SU-DHL-6 (cell line): Measurements from ENCODE around the gene WDR48.

Experiments used
- H2AFZ ChIP-seq: fragments of 200-600 bp; sonication (generic); 2 replicates; pipeline ENCODE4 v1.6.1; 2014; ENCODE audit warnings: low read depth, mild to moderate bottlenecking, moderate library complexity, mixed read lengths, antibody characterized with exemption, low read length; ENCODE audit not compliant: severe bottlenecking
- H3F3A ChIP-seq: fragments of 200-600 bp; shearing (Covaris generic); 2 replicates; pipeline ENCODE4 v1.6.0; 2016; ENCODE audit warnings: antibody characterized with exemption, mild to moderate bottlenecking; ENCODE audit not compliant: insufficient read depth
- H3K27ac ChIP-seq: fragments of 200-600 bp; sonication (generic); 2 replicates; pipeline ENCODE4 v1.5.1; 2016; ENCODE audit warnings: low read depth, mild to moderate bottlenecking, low read length, moderate library complexity, mixed read lengths
- H3K27me3 ChIP-seq: fragments of 200-600 bp; sonication (generic), shearing (Covaris generic); 2 replicates; pipeline ENCODE4 v1.6.0; 2014; ENCODE audit warnings: mild to moderate bottlenecking, low read length
- H3K36me3 ChIP-seq: fragments of 200-600 bp; sonication (generic); 2 replicates; pipeline ENCODE4 v1.6.1; 2014; ENCODE audit warnings: mild to moderate bottlenecking, low read length, mixed read lengths
- H3K4me2 ChIP-seq: fragments of 300-600, 200-600 bp; shearing (Covaris generic), sonication (generic); 2 replicates; pipeline ENCODE4 v1.6.0; 2014; ENCODE audit warnings: low read length, low read depth, mild to moderate bottlenecking; ENCODE audit not compliant: poor library complexity, severe bottlenecking
- H3K4me3 ChIP-seq: fragments of 200-600 bp; sonication (generic); 2 replicates; pipeline ENCODE4 v1.5.1; 2014; ENCODE audit warnings: antibody characterized with exemption, low read length, mild to moderate bottlenecking, mixed read lengths; ENCODE audit not compliant: insufficient read depth, poor library complexity, severe bottlenecking
- H3K79me2 ChIP-seq: fragments of 200-600 bp; sonication (generic); 2 replicates; pipeline ENCODE4 v1.6.1; 2014; ENCODE audit warnings: mild to moderate bottlenecking, low read length, moderate library complexity; ENCODE audit not compliant: insufficient read depth
- H3K9ac ChIP-seq: fragments of 200-600 bp; sonication (generic); 2 replicates; pipeline ENCODE4 v1.7.0; 2014; ENCODE audit warnings: mild to moderate bottlenecking, low read length
- H3K9me2 ChIP-seq: fragments of 200-600 bp; sonication (generic); replicated peaks from 2 replicates; pipeline ENCODE4 v1.6.1; 2014; ENCODE audit warnings: low read length; ENCODE audit not compliant: insufficient read depth
- H3K9me3 ChIP-seq: fragments of 200-600 bp; sonication (generic); 2 replicates; pipeline ENCODE4 v1.6.1; 2014; ENCODE audit warnings: low read length, mixed read lengths; ENCODE audit not compliant: insufficient read depth
- H4K20me1 ChIP-seq: fragments of 200-600 bp; sonication (generic); 2 replicates; pipeline ENCODE4 v1.6.1; 2014; ENCODE audit warnings: low read depth, mild to moderate bottlenecking, antibody characterized with exemption, low read length, moderate library complexity, mixed read lengths
- CTCF ChIP-seq: fragments of 200-600 bp; sonication (generic); IDR thresholded peaks from one replicate; pipeline ENCODE4 v1.5.1; 2017; ENCODE audit warnings: antibody characterized with exemption, mild to moderate bottlenecking, low read length, moderate library complexity; ENCODE audit not compliant: insufficient read depth, poor library complexity, severe bottlenecking
- EZH2phosphoT487 ChIP-seq: fragments of 200-600 bp; sonication (generic), shearing (Covaris generic); conservative IDR thresholded peaks from 2 replicates; pipeline ENCODE4 v1.6.1; 2018; ENCODE audit warnings: mild to moderate bottlenecking, antibody characterized with exemption, low read length, moderate library complexity, mixed read lengths

The WDR48 gene

GRCh38 chr3:39102504-39103323 is 50.9 kb downstream of the WDR48 start:
- H4K20me1 ChIP-seq: no peaks in the 10 kb centered on the region
- no peaks in the 10 kb centered on the region for H3K27me3 ChIP-seq
- H3F3A ChIP-seq: no peaks in the 10 kb centered on the region
- H3K27ac ChIP-seq: no peak overlapping the region
- H2AFZ ChIP-seq: no peak overlapping the region
- TF ChIP-seq EZH2phosphoT487 (no peak), CTCF (no peak)
- no peak overlapping the region for H3K4me2 ChIP-seq
- H3K9me3 ChIP-seq: no peaks in the 10 kb centered on the region
- H3K9me2 ChIP-seq: no peaks in the 10 kb centered on the region
- H3K4me3 ChIP-seq: no peak overlapping the region
- no peak overlapping the region for H3K9ac ChIP-seq
- H3K79me2 ChIP-seq: no peaks in the 10 kb centered on the region
- no peaks in the 10 kb centered on the region for H3K36me3 ChIP-seq

- H3K27me3 ChIP-seq: no peaks in the 10 kb centered on the region
- TF ChIP-seq CTCF: no peak
- TF ChIP-seq EZH2phosphoT487: no peak
- H3K9ac ChIP-seq: no peak overlapping the region
- peaks cover 4% of the 10 kb centered on the region; the same call in 1 of the 2 replicates for H3F3A ChIP-seq
- no peak overlapping the region for H3K4me3 ChIP-seq
- H3K4me2 ChIP-seq: no peak overlapping the region
- no peaks in the 10 kb centered on the region for H3K36me3 ChIP-seq
- no peaks in the 10 kb centered on the region for H3K79me2 ChIP-seq
- H2AFZ ChIP-seq: no peak overlapping the region
- no peak overlapping the region for H3K27ac ChIP-seq
- no peaks in the 10 kb centered on the region for H3K9me3 ChIP-seq
- no peaks in the 10 kb centered on the region for H3K9me2 ChIP-seq
- H4K20me1 ChIP-seq: no peaks in the 10 kb centered on the region
Observed at GRCh38 chr3:39103324-39103693, 51.5 kb downstream of the WDR48 start.

GRCh38 chr3:39103791-39104552 is 52.2 kb downstream of the WDR48 start:
- no peak overlapping the region for H3K4me3 ChIP-seq
- H3K4me2 ChIP-seq: no peak overlapping the region
- peaks cover 5% of the 10 kb centered on the region; the same call in 1 of the 2 replicates for H3F3A ChIP-seq
- no peak for TF ChIP-seq CTCF
- TF ChIP-seq EZH2phosphoT487: no peak
- no peaks in the 10 kb centered on the region for H3K27me3 ChIP-seq
- H3K27ac ChIP-seq: no peak overlapping the region
- H3K9me2 ChIP-seq: no peaks in the 10 kb centered on the region
- H3K36me3 ChIP-seq: no peaks in the 10 kb centered on the region
- no peaks in the 10 kb centered on the region for H3K9me3 ChIP-seq
- no peak overlapping the region for H3K9ac ChIP-seq
- H4K20me1 ChIP-seq: no peaks in the 10 kb centered on the region
- no peaks in the 10 kb centered on the region for H3K79me2 ChIP-seq
- H2AFZ ChIP-seq: no peak overlapping the region
